GM23338 (cell line): ENCODE data around the gene XYLT1.

ENCODE experiments used
- NANOG ChIP-seq: IDR thresholded peaks from 2 replicates; pipeline ENCODE4 v1.6.1; 2016; ENCODE audit warnings: antibody characterized with exemption, borderline replicate concordance
- POLR2AphosphoS5 ChIP-seq: IDR thresholded peaks from 2 replicates; pipeline ENCODE4 v1.6.1; 2016; ENCODE audit warnings: antibody characterized with exemption, low read depth
- TF ChIP-seq, protein P1 (sequence below), 2 experiments: fragments of 200-600 bp in 1 of 2; sonication (generic) in 1 of 2; conservative IDR thresholded peaks; 2 replicates each; pipeline versions ENCODE4 v1.5.1 to v1.6.1; 2016 to 2017; ENCODE audit warnings: antibody characterized with exemption in 2 of 2, low read depth in 2 of 2, mild to moderate bottlenecking in 2 of 2, moderate library complexity in 1 of 2

- TF ChIP-seq, protein P1, sequence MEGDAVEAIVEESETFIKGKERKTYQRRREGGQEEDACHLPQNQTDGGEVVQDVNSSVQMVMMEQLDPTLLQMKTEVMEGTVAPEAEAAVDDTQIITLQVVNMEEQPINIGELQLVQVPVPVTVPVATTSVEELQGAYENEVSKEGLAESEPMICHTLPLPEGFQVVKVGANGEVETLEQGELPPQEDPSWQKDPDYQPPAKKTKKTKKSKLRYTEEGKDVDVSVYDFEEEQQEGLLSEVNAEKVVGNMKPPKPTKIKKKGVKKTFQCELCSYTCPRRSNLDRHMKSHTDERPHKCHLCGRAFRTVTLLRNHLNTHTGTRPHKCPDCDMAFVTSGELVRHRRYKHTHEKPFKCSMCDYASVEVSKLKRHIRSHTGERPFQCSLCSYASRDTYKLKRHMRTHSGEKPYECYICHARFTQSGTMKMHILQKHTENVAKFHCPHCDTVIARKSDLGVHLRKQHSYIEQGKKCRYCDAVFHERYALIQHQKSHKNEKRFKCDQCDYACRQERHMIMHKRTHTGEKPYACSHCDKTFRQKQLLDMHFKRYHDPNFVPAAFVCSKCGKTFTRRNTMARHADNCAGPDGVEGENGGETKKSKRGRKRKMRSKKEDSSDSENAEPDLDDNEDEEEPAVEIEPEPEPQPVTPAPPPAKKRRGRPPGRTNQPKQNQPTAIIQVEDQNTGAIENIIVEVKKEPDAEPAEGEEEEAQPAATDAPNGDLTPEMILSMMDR (conservative IDR thresholded peaks at IDR 0.05; ENCODE audit: low read depth in 2 of 2), result peak; percentile 24 to 50; a peak in 3 of 4 replicates
- TF ChIP-seq POLR2AphosphoS5 (no peak), NANOG (no peak)
Observed at GRCh38 chr16:17078931-17079631, 391.7 kb downstream of the XYLT1 start.
